H1 (cell line): ENCODE results near the gene COLEC11. TPM values are rescaled to one million over a fixed set of nuclear protein-coding genes. Genes with fewer than 3 reads are reported as not detected.

ENCODE experiments used
- CTCF ChIA-PET: fragments of 300-600 bp; sonication (Branson Sonifier 250); formaldehyde crosslinking; loops from one replicate; lab custom pipeline; 2021; ENCODE audit not compliant: partially characterized antibody; lab: Charles Lee
- POLR2A ChIA-PET: fragments of 300-600 bp; sonication (Branson Sonifier 250); formaldehyde crosslinking; loops from one replicate; lab custom pipeline; 2021; ENCODE audit warnings: inconsistent platforms; ENCODE audit not compliant: partially characterized antibody; lab: Charles Lee
- DNase-seq, 2 experiments: peaks; one replicate each; pipeline versions ENCODE4 v3.0.0 to v3.0.0-alpha.2; 2010 to 2022; ENCODE audit warnings: low spot score in 2 of 2, low read depth in 1 of 2, mixed read lengths in 1 of 2
- FAIRE-seq: peaks from 2 replicates; lab custom pipeline; 2011; peaks lifted over from hg19 to GRCh38; lab: Jason Lieb, UNC
- H2AFZ ChIP-seq: 2 replicates; pipeline ENCODE4 v1.8.1; 2012; ENCODE audit warnings: low read length, inconsistent platforms
- H2AK5ac ChIP-seq: 2 replicates; pipeline ENCODE4 v1.6.1; 2013; ENCODE audit warnings: low read depth, low read length
- H2BK120ac ChIP-seq: replicated peaks from 2 replicates; pipeline ENCODE3; 2013; ENCODE audit warnings: low read depth, low read length, inconsistent platforms
- H2BK12ac ChIP-seq: 2 replicates; pipeline ENCODE4 v1.6.1; 2013; ENCODE audit warnings: low read depth, low read length
- H2BK15ac ChIP-seq: 2 replicates; pipeline ENCODE4 v1.6.1; 2013; ENCODE audit warnings: low read length
- H2BK20ac ChIP-seq: 2 replicates; pipeline ENCODE4 v1.6.1; 2013; ENCODE audit warnings: low read length
- H2BK5ac ChIP-seq: 2 replicates; pipeline ENCODE4 v1.6.1; 2013; ENCODE audit warnings: low read depth, low read length
- H3K14ac ChIP-seq: 2 replicates; pipeline ENCODE4 v1.6.1; 2013; ENCODE audit warnings: inconsistent platforms; ENCODE audit not compliant: insufficient read length
- H3K18ac ChIP-seq: 2 replicates; pipeline ENCODE4 v1.6.1; 2013; ENCODE audit warnings: low read length; ENCODE audit errors: extremely low read depth
- H3K23ac ChIP-seq: 2 replicates; pipeline ENCODE4 v1.6.1; 2013; ENCODE audit warnings: inconsistent platforms; ENCODE audit not compliant: insufficient read length
- H3K23me2 ChIP-seq: 2 replicates; pipeline ENCODE4 v1.6.1; 2013; ENCODE audit warnings: low read depth, low read length
- H3K27ac ChIP-seq: 2 replicates; pipeline ENCODE4 v1.6.1; 2011; ENCODE audit warnings: low read depth, low read length, inconsistent platforms
- H3K27me3 ChIP-seq, 4 experiments: replicated peaks in 1 of 4; 1 replicate in 1 of 4; 2 replicates in 3 of 4; pipeline versions ENCODE4 v1.6.1 to v1.8.1; 2011 to 2013; ENCODE audit warnings: low read length in 3 of 4, mild to moderate bottlenecking in 3 of 4, inconsistent platforms in 2 of 4, mixed read lengths in 2 of 4, moderate library complexity in 1 of 4; ENCODE audit not compliant: control insufficient read depth in 3 of 4, insufficient read depth in 3 of 4; ENCODE audit errors: extremely low read depth in 1 of 4
- H3K36me3 ChIP-seq, 4 experiments: 2 replicates each; pipeline versions ENCODE4 v1.6.1 to v1.8.1; 2011 to 2013; ENCODE audit warnings: mild to moderate bottlenecking in 4 of 4, low read length in 3 of 4, moderate library complexity in 2 of 4, control low read depth in 1 of 4, inconsistent platforms in 1 of 4; ENCODE audit not compliant: insufficient read depth in 4 of 4, control insufficient read depth in 2 of 4
- H3K4ac ChIP-seq: replicated peaks from 2 replicates; pipeline ENCODE3; 2013; ENCODE audit warnings: low read length, low read depth, mixed read lengths, inconsistent platforms; ENCODE audit not compliant: insufficient read length
- H3K4me1 ChIP-seq, 4 experiments: replicated peaks in 1 of 4; 1 replicate in 1 of 4; 2 replicates in 3 of 4; pipeline versions ENCODE4 v1.6.1 to v1.8.1; 2011 to 2013; ENCODE audit warnings: low read length in 3 of 4, inconsistent platforms in 2 of 4, mixed read lengths in 1 of 4; ENCODE audit not compliant: insufficient read depth in 4 of 4, control insufficient read depth in 3 of 4
- H3K4me2 ChIP-seq, 2 experiments: 2 replicates each; pipeline versions ENCODE4 v1.6.1 to v1.8.1; 2011 to 2013; ENCODE audit warnings: low read depth in 2 of 2, low read length in 2 of 2, control low read depth in 1 of 2, inconsistent platforms in 1 of 2, mild to moderate bottlenecking in 1 of 2; ENCODE audit not compliant: insufficient read depth in 1 of 2
- H3K4me3 ChIP-seq, 4 experiments: fragments of 200-600, 300-600 bp in 1 of 4; sonication (generic), shearing (Covaris generic), sonication (Bioruptor Twin) in 1 of 4; 2 replicates each; pipeline versions ENCODE4 v1.5.1 to v1.8.1; 2011 to 2016; ENCODE audit warnings: low read length in 4 of 4, low read depth in 3 of 4, control low read depth in 2 of 4, inconsistent platforms in 2 of 4, mild to moderate bottlenecking in 2 of 4, mixed read lengths in 1 of 4, moderate library complexity in 1 of 4; ENCODE audit not compliant: insufficient read depth in 2 of 4; ENCODE audit errors: extremely low read depth in 1 of 4
- H3K56ac ChIP-seq: replicated peaks from 2 replicates; pipeline ENCODE3; 2013; ENCODE audit warnings: low read depth, mild to moderate bottlenecking, mixed read lengths, low read length, inconsistent platforms; ENCODE audit not compliant: insufficient read length
- H3K79me1 ChIP-seq: 2 replicates; pipeline ENCODE4 v1.6.1; 2013; ENCODE audit warnings: low read depth, low read length, control low read depth
- H3K79me2 ChIP-seq, 2 experiments: 2 replicates each; pipeline versions ENCODE4 v1.6.1 to v1.8.1; 2012 to 2013; ENCODE audit warnings: low read length in 2 of 2, mild to moderate bottlenecking in 2 of 2, inconsistent platforms in 1 of 2; ENCODE audit not compliant: insufficient read depth in 2 of 2, control insufficient read depth in 1 of 2
- H3K9ac ChIP-seq, 4 experiments: replicated peaks in 1 of 4; 1 replicate in 1 of 4; 2 replicates in 3 of 4; pipeline versions ENCODE4 v1.6.1 to v1.8.1; 2011 to 2013; ENCODE audit warnings: low read depth in 3 of 4, low read length in 3 of 4, control low read depth in 2 of 4, mild to moderate bottlenecking in 2 of 4, moderate library complexity in 2 of 4, inconsistent platforms in 1 of 4; ENCODE audit errors: extremely low read depth in 1 of 4
- H3K9me3 ChIP-seq, 2 experiments: 2 replicates each; pipeline versions ENCODE4 v1.6.1 to v1.8.1; 2012 to 2013; ENCODE audit warnings: mild to moderate bottlenecking in 2 of 2, moderate library complexity in 2 of 2, control low read depth in 1 of 2, inconsistent platforms in 1 of 2, low read depth in 1 of 2, low read length in 1 of 2, mixed read lengths in 1 of 2; ENCODE audit not compliant: insufficient read depth in 2 of 2
- H4K20me1 ChIP-seq, 2 experiments: replicated peaks in 1 of 2; 2 replicates each; pipeline versions ENCODE3 to v1.8.1; 2011 to 2013; ENCODE audit warnings: inconsistent platforms in 2 of 2, low read length in 2 of 2, mild to moderate bottlenecking in 1 of 2; ENCODE audit not compliant: insufficient read depth in 2 of 2, control insufficient read depth in 1 of 2
- H4K5ac ChIP-seq: 2 replicates; pipeline ENCODE4 v1.6.1; 2013; ENCODE audit warnings: low read length, low read depth, mixed read lengths, inconsistent platforms; ENCODE audit not compliant: insufficient read length
- H4K8ac ChIP-seq: 2 replicates; pipeline ENCODE4 v1.8.0; 2013; ENCODE audit warnings: mild to moderate bottlenecking, moderate library complexity, low read length, inconsistent platforms; ENCODE audit not compliant: insufficient read depth; ENCODE audit errors: extremely low read depth
- H4K91ac ChIP-seq: replicated peaks from 2 replicates; pipeline ENCODE3; 2013; ENCODE audit warnings: low read length, mixed read lengths, inconsistent platforms; ENCODE audit not compliant: insufficient read length
- JUN ChIP-seq: IDR thresholded peaks from 2 replicates; pipeline ENCODE4 v1.6.1; 2011; ENCODE audit warnings: low read depth, mild to moderate bottlenecking, improper control_type of control experiment, low read length
- KDM1A ChIP-seq: fragments of 200-600, 300-600 bp; sonication (generic); IDR thresholded peaks from 2 replicates; pipeline ENCODE4 v1.7.1; 2016; ENCODE audit warnings: mild to moderate bottlenecking, low read length, borderline replicate concordance
- MAX ChIP-seq: IDR thresholded peaks from 2 replicates; pipeline ENCODE4 v1.6.1; 2012; ENCODE audit warnings: inconsistent platforms
- RAD21 ChIP-seq, 2 experiments: IDR thresholded peaks in 1 of 2; conservative IDR thresholded peaks in 1 of 2; 2 replicates each; pipeline ENCODE4 v1.6.1; 2011; ENCODE audit warnings: low read depth in 2 of 2, low read length in 2 of 2, improper control_type of control experiment in 1 of 2, inconsistent platforms in 1 of 2, mild to moderate bottlenecking in 1 of 2, moderate library complexity in 1 of 2
- RBBP5 ChIP-seq: IDR thresholded peaks from 2 replicates; pipeline ENCODE4 v1.7.1; 2012; ENCODE audit warnings: low read depth, mild to moderate bottlenecking, inconsistent platforms, low read length, moderate library complexity, borderline replicate concordance
- RFX5 ChIP-seq: IDR thresholded peaks from 2 replicates; pipeline ENCODE4 v1.6.1; 2011; ENCODE audit warnings: low read depth, low read length, improper control_type of control experiment, borderline replicate concordance
- SUZ12 ChIP-seq: fragments of 200-600 bp; sonication (generic); IDR thresholded peaks from 2 replicates; pipeline ENCODE4 v1.6.1; 2012; ENCODE audit warnings: mild to moderate bottlenecking, inconsistent platforms, low read length, moderate library complexity, mixed read lengths
- WGBS, 2 experiments: shearing (Covaris generic) in 1 of 2; methylation state at CpG; one replicate each; pipeline versions ENCODE4 v1.1.6 to v1.1.7; 2013 to 2015; ENCODE audit warnings: low lambda C conversion rate in 2 of 2, mixed read lengths in 2 of 2, inconsistent platforms in 1 of 2, low coverage in 1 of 2, missing lambda C conversion rate in 1 of 2; ENCODE audit not compliant: insufficient replicate concordance in 2 of 2, insufficient coverage in 1 of 2, insufficient read length in 1 of 2; ENCODE audit errors: extremely low coverage in 1 of 2, missing lambda C conversion rate in 1 of 2; 5-methylcytosine and 5-hydroxymethylcytosine counted together
- polyA plus RNA-seq, 7 experiments: library from polyadenylated mRNA; depleted of rRNA in 3 of 7; stranded (reverse) in 5 of 7; unstranded in 2 of 7; fragments of >200 nt in 5 of 7; fragments of 200-250 nt in 2 of 7; gene quantifications; 1 replicate in 5 of 7; 2 replicates in 1 of 7; 4 replicates in 1 of 7; pipeline versions ENCODE4 v1.2.1 to v1.2.3, GENCODE V29; 2011 to 2013; ENCODE audit warnings: missing spikeins in 2 of 7, mixed read lengths in 2 of 7
- total RNA-seq: library from RNA; stranded (reverse); fragmentation: NEBNext Ultra II Directional; extraction: Animal tissue kit (Norgen Biotek cat#: 25700); gene quantifications from 2 replicates; pipeline ENCODE4 v1.2.1, GENCODE V29; 2021

Gene COLEC11
- total and polyA plus RNA-seq, 2 of the 8 experiments (the other 6 are each of a cell fraction or from before 2014, with no cell fraction given): 0.47 to 0.80 TPM

DNA sequence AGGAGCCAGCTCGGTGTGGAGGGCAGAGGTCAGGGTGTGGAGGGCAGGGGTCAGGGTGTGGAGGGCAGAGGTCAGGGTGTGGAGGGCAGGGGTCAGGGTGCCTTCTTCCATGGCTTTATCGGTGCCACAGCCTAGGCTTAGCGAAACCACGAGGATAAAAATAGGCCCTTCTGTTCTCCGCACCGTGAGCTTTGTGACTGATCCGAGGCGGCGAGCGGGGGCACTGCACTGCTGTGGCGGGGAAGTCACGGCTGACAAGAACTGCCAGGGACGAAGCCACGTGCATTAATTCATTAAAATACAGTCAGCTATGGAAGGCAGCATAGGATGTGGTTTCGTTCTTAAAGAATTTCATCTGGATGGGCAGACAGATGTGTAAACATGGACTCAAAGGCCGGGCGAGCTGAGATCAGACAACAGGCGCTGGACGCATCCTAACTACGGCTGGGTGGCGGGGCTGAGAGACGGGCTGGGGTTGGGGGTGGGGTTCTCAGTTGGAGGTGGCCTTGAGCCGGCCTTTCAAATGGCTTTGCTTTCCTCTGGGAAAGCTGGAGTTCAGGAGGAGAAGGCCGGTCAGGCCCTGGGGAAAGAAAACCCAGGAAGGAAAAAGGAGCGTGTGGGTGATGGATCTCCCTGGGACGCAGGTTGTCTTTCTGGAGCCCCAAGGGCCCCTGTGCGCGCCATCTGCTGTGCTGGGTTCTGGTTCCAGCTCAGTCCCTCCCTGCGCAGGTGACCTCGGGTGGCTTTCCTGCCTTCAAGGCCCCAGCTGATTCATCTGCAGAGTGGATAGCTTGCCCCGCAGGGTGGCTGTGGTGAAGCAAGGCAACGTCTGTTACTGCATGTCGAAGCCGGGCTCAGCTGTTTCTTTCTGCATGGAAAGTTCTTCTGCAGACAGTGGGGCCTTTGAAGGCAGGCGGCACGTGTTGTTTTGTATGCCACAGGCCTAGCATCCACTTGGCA is 62.1 kb downstream of the COLEC11 start:
- Histone ChIP-seq H3K56ac (no peak overlapping the region), H3K4me1 (peaks cover 5 to 19% (median 9%) of the 10 kb centered on the region in 4 experiments; a peak in 6 of 7 replicates), H3K23me2 (no peaks in the 10 kb centered on the region), H3K79me1 (no peaks in the 10 kb centered on the region), H3K4me2 (peak overlapping the region in 1 of 2 experiments; percentile 4; a peak in 1 of 4 replicates), H4K5ac (no peak overlapping the region), H2AK5ac (no peak overlapping the region), H3K9ac (no peak overlapping the region), H2BK5ac (no peak overlapping the region; the same call in 1 of the 2 replicates), H3K14ac (no peak overlapping the region), H3K18ac (peak overlapping the region; percentile 53; the same call in 1 of the 2 replicates), H3K27me3 (peaks cover 0 to 2% (median 0%) of the 10 kb centered on the region in 4 experiments; a peak in 1 of 7 replicates), H3K79me2 (no peaks in the 10 kb centered on the region), H4K8ac (peak overlapping the region; percentile 17), H3K36me3 (no peaks in the 10 kb centered on the region), H3K4me3 (no peak overlapping the region), H2BK15ac (no peak overlapping the region), H2BK20ac (0 out of 2 replicates have a peak overlapping the region, but pooled peaks have one; percentile 55), H4K20me1 (no peaks in the 10 kb centered on the region), H3K4ac (no peak overlapping the region), H2BK120ac (no peak overlapping the region), H4K91ac (no peak overlapping the region), H2AFZ (peak overlapping the region; percentile 88; the same call in 1 of the 2 replicates), H3K27ac (no peak overlapping the region), H2BK12ac (peak overlapping the region; percentile 28; the same call in 1 of the 2 replicates), H3K9me3 (no peaks in the 10 kb centered on the region; a peak in 1 of 4 replicates), H3K23ac (no peak overlapping the region)
- POLR2A ChIA-PET: interaction anchor here (0.6 to 1.5 kb wide), 2 partner anchors 80 to 99 kb away, joined by 3 to 5 read pairs; no protein-coding TSS in a partner anchor
- FAIRE-seq (no peak), DNase-seq (no peak)
- CTCF ChIA-PET: interaction anchor here (0.9 to 1.8 kb wide), 7 partner anchors 8 to 193 kb away, joined by 3 to 5 read pairs (median 3); no protein-coding TSS in a partner anchor
- 84% methylated on average over 35 of the region's 36 CpGs; no CpG with 5 or more reads in 1 of the 2 experiments for WGBS, 2 experiments
- TF ChIP-seq MAX (0 out of 2 replicates have a peak, but pooled peaks have one; percentile 7), RFX5 (no peak), RBBP5 (0 out of 2 replicates have a peak, but pooled peaks have one; percentile 42), JUN (no peak), RAD21 (IDR thresholded peaks at IDR 0.05 in 1 of 2, conservative IDR thresholded peaks at IDR 0.05 in 1 of 2; ENCODE audit: low read depth in 2 of 2, low read length in 2 of 2) (no peak), KDM1A (no peak), SUZ12 (no peak)
